ENCODE results near the gene PACRG.
A peak's percentile ranks its signal among the peaks of the same experiment; 100 is the strongest.

PACRG gene

GRCh38 chr6:162711376-162711775 is 16.4 kb upstream of the PACRG start:
- no peak for DNase-seq

- no peak for DNase-seq
These were observed 15.1 kb upstream of the PACRG start for GRCh38 chr6:162712694-162713093.

- DNase-seq, result peak; percentile 36
These were observed 13.6 kb upstream of the PACRG start for GRCh38 chr6:162713974-162714780.

GRCh38 chr6:162715601-162716000 is 12.2 kb upstream of the PACRG start:
- DNase-seq, result peak; percentile 42

- no peak for DNase-seq
These were observed 8.2 kb upstream of the PACRG start for GRCh38 chr6:162719528-162719927.

- DNase-seq, result no peak
These were observed 6.4 kb upstream of the PACRG start for GRCh38 chr6:162721404-162721687.

GRCh38 chr6:162722226-162722625 is 5.5 kb upstream of the PACRG start:
- DNase-seq, result no peak

GRCh38 chr6:162722633-162723032 is 5.1 kb upstream of the PACRG start:
- no peak for DNase-seq

- peak; percentile 76 for DNase-seq
These were observed 840 bp upstream of the PACRG start for GRCh38 chr6:162726947-162727321.

- DNase-seq, result peak; percentile 81
These were observed 423 bp downstream of the PACRG start for GRCh38 chr6:162728197-162728596.

GRCh38 chr6:162728706-162729105 is 932 bp downstream of the PACRG start:
- no peak for DNase-seq

- no peak for DNase-seq
These were observed 2.7 kb downstream of the PACRG start for GRCh38 chr6:162730502-162730901.

GRCh38 chr6:162733489-162733888 is 5.7 kb downstream of the PACRG start:
- DNase-seq, result no peak

GRCh38 chr6:162736961-162737360 is 9.2 kb downstream of the PACRG start:
- peak; percentile 44 for DNase-seq

- no peak for DNase-seq
These were observed 23.0 kb downstream of the PACRG start for GRCh38 chr6:162750776-162751175.

GRCh38 chr6:162751211-162751859 is 23.6 kb downstream of the PACRG start:
- DNase-seq, result no peak

GRCh38 chr6:162753775-162754174 is 26.0 kb downstream of the PACRG start:
- DNase-seq, result no peak

GRCh38 chr6:162770136-162770535 is 42.4 kb downstream of the PACRG start:
- no peak for DNase-seq

GRCh38 chr6:162770955-162771354 is 43.2 kb downstream of the PACRG start:
- no peak for DNase-seq

- no peak for DNase-seq
These were observed 44.7 kb downstream of the PACRG start for GRCh38 chr6:162772466-162772865.

- DNase-seq, result no peak
These were observed 46.2 kb downstream of the PACRG start for GRCh38 chr6:162773996-162774395.

- DNase-seq, result no peak
These were observed 49.3 kb downstream of the PACRG start for GRCh38 chr6:162777091-162777490.

GRCh38 chr6:162778603-162779002 is 50.8 kb downstream of the PACRG start:
- DNase-seq, result no peak

- no peak for DNase-seq
These were observed 58.0 kb downstream of the PACRG start for GRCh38 chr6:162785632-162786242.

Measured in NCI-H146 (cell line).